GM23338 (cell line): Measurements from ENCODE around the gene ANKRD31. TPM values are rescaled to one million over a fixed set of nuclear protein-coding genes. Genes with fewer than 3 reads are reported as not detected.

ENCODE experiments used
- ATAC-seq: fragments of 200-7000 bp; cut with Tn5 transposase; 3 replicates; pipeline ENCODE4 v1.9.1; 2020
- DNase-seq: peaks from one replicate; pipeline ENCODE4 v3.0.0-alpha.2; 2015; ENCODE audit warnings: low spot score
- H2AFZ ChIP-seq: fragments of 200-600 bp; sonication (generic); 2 replicates; pipeline ENCODE4 v1.8.0; 2016; ENCODE audit warnings: antibody characterized with exemption, mild to moderate bottlenecking, moderate library complexity
- H3F3A ChIP-seq: fragments of 200-600 bp; sonication (generic); replicated peaks from 2 replicates; pipeline ENCODE4 v1.8.0; 2017; ENCODE audit warnings: antibody characterized with exemption, mixed run types, low read depth
- H3K27ac ChIP-seq: fragments of 200-600 bp; sonication (generic); 2 replicates; pipeline ENCODE4 v1.6.1; 2016; ENCODE audit warnings: low read depth
- H3K27me3 ChIP-seq: fragments of 200-600 bp; sonication (generic); 2 replicates; pipeline ENCODE4 v1.8.0; 2016; ENCODE audit warnings: mild to moderate bottlenecking, mixed run types, moderate library complexity; ENCODE audit not compliant: insufficient read depth
- H3K36me3 ChIP-seq: fragments of 200-600 bp; sonication (generic); 2 replicates; pipeline ENCODE4 v1.8.0; 2016; ENCODE audit warnings: mild to moderate bottlenecking; ENCODE audit not compliant: insufficient read depth
- H3K4me1 ChIP-seq: fragments of 200-600 bp; sonication (generic); 2 replicates; pipeline ENCODE4 v1.8.0; 2016; ENCODE audit warnings: mild to moderate bottlenecking, moderate library complexity; ENCODE audit not compliant: insufficient read depth
- H3K4me2 ChIP-seq: fragments of 200-600 bp; sonication (generic); 2 replicates; pipeline ENCODE4 v1.7.1; 2017; ENCODE audit warnings: mixed run types
- H3K4me3 ChIP-seq: fragments of 200-600 bp; sonication (generic); 2 replicates; pipeline ENCODE4 v1.6.1; 2016; ENCODE audit warnings: mixed run types
- H3K79me2 ChIP-seq: fragments of 200-600 bp; sonication (generic); replicated peaks from 2 replicates; pipeline ENCODE4 v1.8.0; 2017; ENCODE audit warnings: mild to moderate bottlenecking; ENCODE audit not compliant: insufficient read depth
- H3K9me2 ChIP-seq: fragments of 200-600 bp; sonication (generic); 2 replicates; pipeline ENCODE4 v1.8.0; 2017; ENCODE audit not compliant: insufficient read depth
- H4K20me1 ChIP-seq: fragments of 200-600 bp; sonication (generic); replicated peaks from 2 replicates; pipeline ENCODE4 v1.8.0; 2017; ENCODE audit warnings: mild to moderate bottlenecking; ENCODE audit not compliant: insufficient read depth
- H3K27ac Mint-ChIP-seq: 2 replicates; pipeline ENCODE4 v1.8.0; 2020; ENCODE audit warnings: inconsistent platforms, mild to moderate bottlenecking, moderate library complexity, mixed read lengths
- H3K27me3 Mint-ChIP-seq: 3 replicates; pipeline ENCODE4 v1.8.0; 2022; ENCODE audit warnings: low read depth, mild to moderate bottlenecking, moderate library complexity, mixed read lengths, inconsistent platforms; ENCODE audit not compliant: insufficient read depth, poor library complexity
- H3K36me3 Mint-ChIP-seq: 3 replicates; pipeline ENCODE4 v1.8.0; 2021; ENCODE audit warnings: low read depth, mild to moderate bottlenecking, inconsistent platforms, moderate library complexity, mixed read lengths
- H3K4me1 Mint-ChIP-seq: 3 replicates; pipeline ENCODE4 v1.8.0; 2020; ENCODE audit warnings: mild to moderate bottlenecking, inconsistent platforms, mixed read lengths
- H3K4me3 Mint-ChIP-seq: 3 replicates; pipeline ENCODE4 v1.8.0; 2021; ENCODE audit warnings: moderate library complexity, mild to moderate bottlenecking, inconsistent platforms, mixed read lengths
- H3K9me3 Mint-ChIP-seq: 3 replicates; pipeline ENCODE4 v1.8.0; 2020; ENCODE audit warnings: moderate library complexity, mild to moderate bottlenecking, inconsistent platforms, mixed read lengths
- CREB1 ChIP-seq: fragments of 250-450 bp; sonication (Bioruptor Pico); IDR thresholded peaks from 2 replicates; pipeline ENCODE4 v1.5.0; 2020; ENCODE audit warnings: low read depth, mild to moderate bottlenecking, moderate library complexity
- EZH2 ChIP-seq: fragments of 200-600 bp; sonication (generic); IDR thresholded peaks from one replicate; pipeline ENCODE4 v1.8.0; 2017; ENCODE audit warnings: antibody characterized with exemption, mild to moderate bottlenecking, low read depth; ENCODE audit not compliant: unreplicated experiment
- NANOG ChIP-seq: IDR thresholded peaks from 2 replicates; pipeline ENCODE4 v1.6.1; 2016; ENCODE audit warnings: antibody characterized with exemption, borderline replicate concordance
- POLR2AphosphoS5 ChIP-seq: IDR thresholded peaks from 2 replicates; pipeline ENCODE4 v1.6.1; 2016; ENCODE audit warnings: antibody characterized with exemption, low read depth
- STAT1 ChIP-seq: IDR thresholded peaks from one replicate; pipeline ENCODE4 v1.6.1; 2016; ENCODE audit warnings: antibody characterized with exemption; ENCODE audit not compliant: unreplicated experiment
- ZNF331 ChIP-seq: fragments of 250-450 bp; sonication (Bioruptor Pico); IDR thresholded peaks from 2 replicates; pipeline ENCODE4 v1.5.0; 2020; ENCODE audit warnings: low read depth, mild to moderate bottlenecking, moderate library complexity
- polyA plus RNA-seq: library from polyadenylated mRNA; unstranded; fragments of >200 nt; fragmentation: Nextera tagmentation; extraction: Ambion mirVana; gene quantifications from 2 replicates; pipeline ENCODE4 v1.2.1, GENCODE V29; 2016
- total RNA-seq: library from RNA; depleted of rRNA; stranded (reverse); fragments of >200 nt; shearing (Covaris generic); gene quantifications from 2 replicates; pipeline ENCODE4 v1.2.3, GENCODE V29; 2014
- TF ChIP-seq, protein P1 (sequence below): fragments of 250-450 bp; sonication (Bioruptor Pico); IDR thresholded peaks from 2 replicates; pipeline ENCODE4 v1.5.0; 2020; ENCODE audit warnings: mild to moderate bottlenecking, moderate library complexity
- TF ChIP-seq, protein P2 (sequence below): IDR thresholded peaks from one replicate; pipeline ENCODE4 v1.6.1; 2018; ENCODE audit warnings: antibody characterized with exemption; ENCODE audit not compliant: unreplicated experiment
- TF ChIP-seq, protein P3 (sequence below), 2 experiments: fragments of 200-600 bp in 1 of 2; sonication (generic) in 1 of 2; conservative IDR thresholded peaks; 2 replicates each; pipeline versions ENCODE4 v1.5.1 to v1.6.1; 2016 to 2017; ENCODE audit warnings: antibody characterized with exemption in 2 of 2, low read depth in 2 of 2, mild to moderate bottlenecking in 2 of 2, moderate library complexity in 1 of 2

The ANKRD31 gene
- total and polyA plus RNA-seq, 2 experiments from 2014 or later: 0.18 to 0.59 TPM

DNA sequence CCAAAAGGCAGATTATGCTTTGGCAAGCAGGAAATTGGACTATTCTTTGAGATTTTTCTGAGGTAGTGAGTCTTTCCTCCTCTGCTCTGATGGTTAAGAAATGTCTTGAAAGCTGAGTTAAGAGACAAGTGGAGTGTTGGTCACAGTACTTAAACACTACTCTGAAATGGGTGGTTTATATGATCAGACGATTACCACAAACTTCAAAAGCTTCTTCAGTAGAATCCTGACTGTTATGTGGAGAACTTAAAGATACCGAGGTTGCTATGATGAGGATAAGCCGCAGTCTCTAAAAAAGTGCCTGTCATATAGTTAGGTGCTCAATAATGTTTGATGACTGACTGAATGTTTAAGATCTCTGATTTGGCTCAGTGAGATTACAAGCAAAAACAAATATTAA, 208.6 kb downstream of the ANKRD31 start:
- H3K4me2 ChIP-seq: no peak overlapping the region
- TF ChIP-seq EZH2 (no peak), NANOG (no peak), POLR2AphosphoS5 (no peak), ZNF331 (no peak), CREB1 (CRISPR knock-in tag) (no peak), STAT1 (no peak)
- TF ChIP-seq, protein P1, sequence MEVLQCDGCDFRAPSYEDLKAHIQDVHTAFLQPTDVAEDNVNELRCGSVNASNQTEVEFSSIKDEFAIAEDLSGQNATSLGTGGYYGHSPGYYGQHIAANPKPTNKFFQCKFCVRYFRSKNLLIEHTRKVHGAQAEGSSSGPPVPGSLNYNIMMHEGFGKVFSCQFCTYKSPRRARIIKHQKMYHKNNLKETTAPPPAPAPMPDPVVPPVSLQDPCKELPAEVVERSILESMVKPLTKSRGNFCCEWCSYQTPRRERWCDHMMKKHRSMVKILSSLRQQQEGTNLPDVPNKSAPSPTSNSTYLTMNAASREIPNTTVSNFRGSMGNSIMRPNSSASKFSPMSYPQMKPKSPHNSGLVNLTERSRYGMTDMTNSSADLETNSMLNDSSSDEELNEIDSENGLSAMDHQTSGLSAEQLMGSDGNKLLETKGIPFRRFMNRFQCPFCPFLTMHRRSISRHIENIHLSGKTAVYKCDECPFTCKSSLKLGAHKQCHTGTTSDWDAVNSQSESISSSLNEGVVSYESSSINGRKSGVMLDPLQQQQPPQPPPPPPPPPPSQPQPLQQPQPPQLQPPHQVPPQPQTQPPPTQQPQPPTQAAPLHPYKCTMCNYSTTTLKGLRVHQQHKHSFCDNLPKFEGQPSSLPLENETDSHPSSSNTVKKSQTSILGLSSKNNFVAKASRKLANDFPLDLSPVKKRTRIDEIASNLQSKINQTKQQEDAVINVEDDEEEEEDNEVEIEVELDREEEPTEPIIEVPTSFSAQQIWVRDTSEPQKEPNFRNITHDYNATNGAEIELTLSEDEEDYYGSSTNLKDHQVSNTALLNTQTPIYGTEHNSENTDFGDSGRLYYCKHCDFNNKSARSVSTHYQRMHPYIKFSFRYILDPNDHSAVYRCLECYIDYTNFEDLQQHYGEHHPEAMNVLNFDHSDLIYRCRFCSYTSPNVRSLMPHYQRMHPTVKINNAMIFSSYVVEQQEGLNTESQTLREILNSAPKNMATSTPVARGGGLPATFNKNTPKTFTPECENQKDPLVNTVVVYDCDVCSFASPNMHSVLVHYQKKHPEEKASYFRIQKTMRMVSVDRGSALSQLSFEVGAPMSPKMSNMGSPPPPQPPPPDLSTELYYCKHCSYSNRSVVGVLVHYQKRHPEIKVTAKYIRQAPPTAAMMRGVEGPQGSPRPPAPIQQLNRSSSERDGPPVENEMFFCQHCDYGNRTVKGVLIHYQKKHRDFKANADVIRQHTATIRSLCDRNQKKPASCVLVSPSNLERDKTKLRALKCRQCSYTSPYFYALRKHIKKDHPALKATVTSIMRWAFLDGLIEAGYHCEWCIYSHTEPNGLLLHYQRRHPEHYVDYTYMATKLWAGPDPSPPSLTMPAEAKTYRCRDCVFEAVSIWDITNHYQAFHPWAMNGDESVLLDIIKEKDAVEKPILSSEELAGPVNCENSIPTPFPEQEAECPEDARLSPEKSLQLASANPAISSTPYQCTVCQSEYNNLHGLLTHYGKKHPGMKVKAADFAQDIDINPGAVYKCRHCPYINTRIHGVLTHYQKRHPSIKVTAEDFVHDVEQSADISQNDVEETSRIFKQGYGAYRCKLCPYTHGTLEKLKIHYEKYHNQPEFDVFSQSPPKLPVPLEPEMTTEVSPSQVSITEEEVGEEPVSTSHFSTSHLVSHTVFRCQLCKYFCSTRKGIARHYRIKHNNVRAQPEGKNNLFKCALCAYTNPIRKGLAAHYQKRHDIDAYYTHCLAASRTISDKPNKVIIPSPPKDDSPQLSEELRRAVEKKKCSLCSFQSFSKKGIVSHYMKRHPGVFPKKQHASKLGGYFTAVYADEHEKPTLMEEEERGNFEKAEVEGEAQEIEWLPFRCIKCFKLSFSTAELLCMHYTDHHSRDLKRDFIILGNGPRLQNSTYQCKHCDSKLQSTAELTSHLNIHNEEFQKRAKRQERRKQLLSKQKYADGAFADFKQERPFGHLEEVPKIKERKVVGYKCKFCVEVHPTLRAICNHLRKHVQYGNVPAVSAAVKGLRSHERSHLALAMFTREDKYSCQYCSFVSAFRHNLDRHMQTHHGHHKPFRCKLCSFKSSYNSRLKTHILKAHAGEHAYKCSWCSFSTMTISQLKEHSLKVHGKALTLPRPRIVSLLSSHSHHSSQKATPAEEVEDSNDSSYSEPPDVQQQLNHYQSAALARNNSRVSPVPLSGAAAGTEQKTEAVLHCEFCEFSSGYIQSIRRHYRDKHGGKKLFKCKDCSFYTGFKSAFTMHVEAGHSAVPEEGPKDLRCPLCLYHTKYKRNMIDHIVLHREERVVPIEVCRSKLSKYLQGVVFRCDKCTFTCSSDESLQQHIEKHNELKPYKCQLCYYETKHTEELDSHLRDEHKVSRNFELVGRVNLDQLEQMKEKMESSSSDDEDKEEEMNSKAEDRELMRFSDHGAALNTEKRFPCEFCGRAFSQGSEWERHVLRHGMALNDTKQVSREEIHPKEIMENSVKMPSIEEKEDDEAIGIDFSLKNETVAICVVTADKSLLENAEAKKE (CRISPR knock-in tag): no peak
- TF ChIP-seq, protein P2, sequence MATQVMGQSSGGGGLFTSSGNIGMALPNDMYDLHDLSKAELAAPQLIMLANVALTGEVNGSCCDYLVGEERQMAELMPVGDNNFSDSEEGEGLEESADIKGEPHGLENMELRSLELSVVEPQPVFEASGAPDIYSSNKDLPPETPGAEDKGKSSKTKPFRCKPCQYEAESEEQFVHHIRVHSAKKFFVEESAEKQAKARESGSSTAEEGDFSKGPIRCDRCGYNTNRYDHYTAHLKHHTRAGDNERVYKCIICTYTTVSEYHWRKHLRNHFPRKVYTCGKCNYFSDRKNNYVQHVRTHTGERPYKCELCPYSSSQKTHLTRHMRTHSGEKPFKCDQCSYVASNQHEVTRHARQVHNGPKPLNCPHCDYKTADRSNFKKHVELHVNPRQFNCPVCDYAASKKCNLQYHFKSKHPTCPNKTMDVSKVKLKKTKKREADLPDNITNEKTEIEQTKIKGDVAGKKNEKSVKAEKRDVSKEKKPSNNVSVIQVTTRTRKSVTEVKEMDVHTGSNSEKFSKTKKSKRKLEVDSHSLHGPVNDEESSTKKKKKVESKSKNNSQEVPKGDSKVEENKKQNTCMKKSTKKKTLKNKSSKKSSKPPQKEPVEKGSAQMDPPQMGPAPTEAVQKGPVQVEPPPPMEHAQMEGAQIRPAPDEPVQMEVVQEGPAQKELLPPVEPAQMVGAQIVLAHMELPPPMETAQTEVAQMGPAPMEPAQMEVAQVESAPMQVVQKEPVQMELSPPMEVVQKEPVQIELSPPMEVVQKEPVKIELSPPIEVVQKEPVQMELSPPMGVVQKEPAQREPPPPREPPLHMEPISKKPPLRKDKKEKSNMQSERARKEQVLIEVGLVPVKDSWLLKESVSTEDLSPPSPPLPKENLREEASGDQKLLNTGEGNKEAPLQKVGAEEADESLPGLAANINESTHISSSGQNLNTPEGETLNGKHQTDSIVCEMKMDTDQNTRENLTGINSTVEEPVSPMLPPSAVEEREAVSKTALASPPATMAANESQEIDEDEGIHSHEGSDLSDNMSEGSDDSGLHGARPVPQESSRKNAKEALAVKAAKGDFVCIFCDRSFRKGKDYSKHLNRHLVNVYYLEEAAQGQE: no peak
- TF ChIP-seq, protein P3, sequence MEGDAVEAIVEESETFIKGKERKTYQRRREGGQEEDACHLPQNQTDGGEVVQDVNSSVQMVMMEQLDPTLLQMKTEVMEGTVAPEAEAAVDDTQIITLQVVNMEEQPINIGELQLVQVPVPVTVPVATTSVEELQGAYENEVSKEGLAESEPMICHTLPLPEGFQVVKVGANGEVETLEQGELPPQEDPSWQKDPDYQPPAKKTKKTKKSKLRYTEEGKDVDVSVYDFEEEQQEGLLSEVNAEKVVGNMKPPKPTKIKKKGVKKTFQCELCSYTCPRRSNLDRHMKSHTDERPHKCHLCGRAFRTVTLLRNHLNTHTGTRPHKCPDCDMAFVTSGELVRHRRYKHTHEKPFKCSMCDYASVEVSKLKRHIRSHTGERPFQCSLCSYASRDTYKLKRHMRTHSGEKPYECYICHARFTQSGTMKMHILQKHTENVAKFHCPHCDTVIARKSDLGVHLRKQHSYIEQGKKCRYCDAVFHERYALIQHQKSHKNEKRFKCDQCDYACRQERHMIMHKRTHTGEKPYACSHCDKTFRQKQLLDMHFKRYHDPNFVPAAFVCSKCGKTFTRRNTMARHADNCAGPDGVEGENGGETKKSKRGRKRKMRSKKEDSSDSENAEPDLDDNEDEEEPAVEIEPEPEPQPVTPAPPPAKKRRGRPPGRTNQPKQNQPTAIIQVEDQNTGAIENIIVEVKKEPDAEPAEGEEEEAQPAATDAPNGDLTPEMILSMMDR (conservative IDR thresholded peaks at IDR 0.05; ENCODE audit: low read depth in 2 of 2): no peak
- H3K9me3 Mint-ChIP-seq: no peaks in the 10 kb centered on the region
- H3K4me3 ChIP-seq: no peak overlapping the region
- H3K36me3 ChIP-seq: no peaks in the 10 kb centered on the region
- H3K4me1 ChIP-seq: no peaks in the 10 kb centered on the region
- peaks cover 7% of the 10 kb centered on the region; the same call in 2 of the 3 replicates for H3K4me1 Mint-ChIP-seq
- H3K9me2 ChIP-seq: no peaks in the 10 kb centered on the region
- H3K36me3 Mint-ChIP-seq: no peaks in the 10 kb centered on the region
- no peaks in the 10 kb centered on the region for H3K79me2 ChIP-seq
- no peak overlapping the region for H3K4me3 Mint-ChIP-seq
- H3K27me3 Mint-ChIP-seq: no peaks in the 10 kb centered on the region
- H3F3A ChIP-seq: no peaks in the 10 kb centered on the region
- H3K27ac ChIP-seq: no peak overlapping the region
- no peaks in the 10 kb centered on the region for H3K27me3 ChIP-seq
- no peak overlapping the region for H2AFZ ChIP-seq
- no peak for ATAC-seq
- 0 out of 2 replicates have a peak, but pooled peaks cover 4% of the 10 kb centered on the region for H4K20me1 ChIP-seq
- DNase-seq: no peak
- no peak overlapping the region for H3K27ac Mint-ChIP-seq
